KMS-11 (cell line): ENCODE data around the gene SLC2A1.

Experiments used
- H2AFZ ChIP-seq: fragments of 200-600 bp; sonication (generic); 2 replicates; pipeline ENCODE4 v1.6.1; 2016; ENCODE audit warnings: antibody characterized with exemption, mixed run types, low read depth
- H3K27ac ChIP-seq: fragments of 200-600 bp; sonication (generic); 2 replicates; pipeline ENCODE4 v1.6.1; 2016; ENCODE audit warnings: mild to moderate bottlenecking, mixed run types
- H3K27me3 ChIP-seq: fragments of 200-600 bp; sonication (generic); 2 replicates; pipeline ENCODE4 v1.6.1; 2017; ENCODE audit warnings: mild to moderate bottlenecking, low read depth, mixed run types, moderate library complexity; ENCODE audit not compliant: insufficient read depth
- H3K36me3 ChIP-seq: fragments of 200-600 bp; sonication (generic); 2 replicates; pipeline ENCODE4 v1.6.1; 2017; ENCODE audit warnings: mild to moderate bottlenecking, mixed run types; ENCODE audit not compliant: insufficient read depth
- H3K4me1 ChIP-seq: fragments of 200-600 bp; sonication (generic); 2 replicates; pipeline ENCODE4 v1.6.1; 2016; ENCODE audit warnings: mild to moderate bottlenecking, low read depth, mixed run types; ENCODE audit not compliant: poor library complexity, severe bottlenecking
- H3K4me2 ChIP-seq: fragments of 200-600 bp; sonication (generic); 2 replicates; pipeline ENCODE4 v1.7.0; 2016; ENCODE audit warnings: mild to moderate bottlenecking, mixed run types
- H3K4me3 ChIP-seq: fragments of 200-600 bp; sonication (generic); IDR thresholded peaks from 2 replicates; pipeline ENCODE4 v1.6.1; 2017; ENCODE audit warnings: low read depth, low read length, mixed read lengths; ENCODE audit not compliant: insufficient read depth
- H3K79me2 ChIP-seq: fragments of 200-600 bp; sonication (generic); 2 replicates; pipeline ENCODE4 v1.6.1; 2016; ENCODE audit warnings: low read depth, mixed run types; ENCODE audit not compliant: insufficient read depth
- H3K9ac ChIP-seq: fragments of 200-600 bp; sonication (generic); 2 replicates; pipeline ENCODE4 v1.6.1; 2016; ENCODE audit warnings: mild to moderate bottlenecking, mixed run types
- H4K20me1 ChIP-seq: fragments of 200-600 bp; sonication (generic); 2 replicates; pipeline ENCODE4 v1.6.1; 2016; ENCODE audit warnings: mild to moderate bottlenecking, mixed run types; ENCODE audit not compliant: insufficient read depth
- CTCF ChIP-seq: fragments of 200-600 bp; sonication (generic); conservative IDR thresholded peaks from 2 replicates; pipeline ENCODE4 v1.6.1; 2017; ENCODE audit warnings: low read depth, mild to moderate bottlenecking, antibody characterized with exemption, low read length, moderate library complexity, mixed read lengths

The SLC2A1 gene

GRCh38 chr1:42937141-42937696 is 21.4 kb downstream of the SLC2A1 start:
- H3K27ac ChIP-seq: no peak overlapping the region

DNA sequence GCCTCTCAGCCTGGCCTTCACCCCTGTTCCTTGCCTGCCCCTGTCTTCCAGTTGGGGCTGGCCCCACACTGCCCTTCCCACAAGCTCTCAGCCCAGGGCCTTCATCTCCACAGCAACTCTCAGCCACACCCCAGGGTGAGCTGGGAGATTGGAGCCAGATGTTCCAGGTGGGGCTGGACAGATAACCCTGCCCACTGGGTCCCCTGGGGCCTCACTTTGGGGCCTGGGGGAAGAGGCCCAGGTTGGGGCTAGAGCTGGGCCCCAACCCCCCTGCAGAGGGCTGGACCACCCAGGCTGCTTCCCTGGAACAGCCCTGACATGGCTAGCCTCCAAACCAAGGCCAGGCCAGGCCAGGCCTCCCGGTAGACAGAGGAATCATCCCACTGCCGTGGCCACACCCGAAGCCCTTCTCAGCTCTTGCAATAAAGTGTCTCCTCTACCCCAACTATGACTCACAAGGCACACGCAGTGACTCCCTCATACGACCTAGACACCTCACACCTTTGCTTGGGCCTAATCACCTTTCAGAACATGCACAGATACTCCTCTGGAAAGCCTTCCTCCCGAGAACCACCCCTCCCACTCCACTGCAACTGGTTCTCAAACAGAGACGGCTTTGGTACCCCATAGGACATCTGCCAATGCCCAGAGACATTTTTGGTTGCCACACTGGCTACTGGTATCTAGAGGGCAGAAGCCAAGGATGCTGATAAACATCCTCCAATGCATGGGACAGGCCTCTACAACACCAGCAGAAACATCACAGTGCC is 22.2 kb downstream of the SLC2A1 start:
- H3K4me1 ChIP-seq: peaks cover 6% of the 10 kb centered on the region
- H3K27ac ChIP-seq: no peak overlapping the region
- H3K4me2 ChIP-seq: no peak overlapping the region

More at GRCh38 chr1:42937141-42937696, 21.4 kb downstream of the SLC2A1 start:
- Histone ChIP-seq H3K4me1 (peaks cover 13% of the 10 kb centered on the region), H3K4me2 (no peak overlapping the region), H3K79me2 (no peaks in the 10 kb centered on the region), H4K20me1 (no peaks in the 10 kb centered on the region), H2AFZ (no peak overlapping the region), H3K4me3 (no peak overlapping the region), H3K9ac (no peak overlapping the region), H3K27me3 (no peaks in the 10 kb centered on the region), H3K36me3 (no peaks in the 10 kb centered on the region)
- no peak for TF ChIP-seq CTCF

DNA sequence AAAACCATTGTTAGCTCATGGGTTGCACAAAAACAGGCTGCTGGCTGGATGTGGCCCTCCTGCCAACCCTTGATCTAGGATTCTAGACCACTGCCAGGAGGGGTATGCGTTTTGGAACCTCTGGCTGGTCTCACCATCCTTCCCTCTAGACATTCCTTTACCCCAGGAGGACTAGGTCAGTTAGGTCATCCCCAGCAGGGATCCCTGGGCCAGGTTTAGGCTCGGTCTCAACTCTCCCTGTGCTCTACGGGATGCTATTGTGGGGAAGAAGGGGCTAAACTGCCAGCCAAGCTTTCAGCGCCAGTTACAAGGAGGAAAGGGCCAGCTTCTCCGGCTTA is 22.7 kb downstream of the SLC2A1 start:
- Histone ChIP-seq H3K27ac (no peak overlapping the region), H2AFZ (no peak overlapping the region), H3K9ac (no peak overlapping the region)

More for the DNA sequence above, 22.2 kb downstream of the SLC2A1 start:
- Histone ChIP-seq H4K20me1 (no peaks in the 10 kb centered on the region), H3K36me3 (no peaks in the 10 kb centered on the region), H3K4me3 (no peak overlapping the region), H3K79me2 (no peaks in the 10 kb centered on the region), H3K27me3 (no peaks in the 10 kb centered on the region), H2AFZ (no peak overlapping the region), H3K9ac (no peak overlapping the region)
- TF ChIP-seq CTCF: no peak

DNA sequence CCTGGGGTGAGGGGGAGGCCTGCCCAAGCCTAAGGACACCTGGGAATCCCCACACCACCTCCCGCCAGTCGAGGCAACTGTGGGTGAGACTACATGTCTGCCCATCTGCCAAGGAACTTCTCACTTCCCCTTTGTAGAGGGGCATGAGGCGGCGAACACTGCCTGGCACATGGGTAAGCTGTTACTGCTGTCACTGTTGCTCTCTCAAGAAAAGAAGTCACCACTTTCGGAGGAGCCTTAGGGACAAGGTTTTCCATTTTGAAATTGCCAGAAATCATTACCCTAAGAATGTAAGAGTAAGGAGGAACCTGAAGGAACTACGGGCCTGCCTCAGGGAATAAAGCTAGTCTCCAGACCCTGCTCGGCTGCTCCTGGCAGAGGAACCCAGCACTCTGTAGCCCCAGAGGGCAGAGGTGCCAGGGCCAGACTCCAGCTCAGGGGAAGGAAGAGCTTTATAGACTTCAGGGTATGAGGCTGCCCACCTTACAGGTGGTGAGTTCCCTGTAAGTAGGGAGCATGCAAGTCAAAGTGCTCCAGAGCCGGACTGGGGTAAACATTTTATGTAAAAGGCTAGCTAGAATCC is 23.3 kb downstream of the SLC2A1 start:
- no peak for TF ChIP-seq CTCF
- Histone ChIP-seq H4K20me1 (no peaks in the 10 kb centered on the region), H2AFZ (no peak overlapping the region), H3K36me3 (no peaks in the 10 kb centered on the region), H3K9ac (no peak overlapping the region), H3K4me2 (no peak overlapping the region), H3K79me2 (no peaks in the 10 kb centered on the region), H3K27me3 (no peaks in the 10 kb centered on the region), H3K4me1 (peaks cover 5% of the 10 kb centered on the region), H3K27ac (no peak overlapping the region), H3K4me3 (no peak overlapping the region)

More for the DNA sequence above, 22.7 kb downstream of the SLC2A1 start:
- no peak for TF ChIP-seq CTCF
- no peaks in the 10 kb centered on the region for H3K36me3 ChIP-seq
- H3K4me3 ChIP-seq: no peak overlapping the region
- H3K27me3 ChIP-seq: no peaks in the 10 kb centered on the region
- H3K79me2 ChIP-seq: no peaks in the 10 kb centered on the region
- H4K20me1 ChIP-seq: no peaks in the 10 kb centered on the region
- peaks cover 5% of the 10 kb centered on the region for H3K4me1 ChIP-seq
- H3K4me2 ChIP-seq: no peak overlapping the region
